SK-N-SH (cell line): ENCODE measurements around the gene ZNF185. TPM values are rescaled to one million over a fixed set of nuclear protein-coding genes. Genes with fewer than 3 reads are reported as not detected.

Experiments
- CTCF ChIA-PET: fragments of 300-600, 350-600 bp; formaldehyde crosslinking; extraction: SDS; loops from one replicate; lab custom pipeline; 2021; lab: Yijun Ruan, JAX
- POLR2A ChIA-PET: fragments of 350-600 bp; sonication (Branson Sonifier 250); formaldehyde crosslinking; extraction: SDS; loops from one replicate; lab custom pipeline; 2020; ENCODE audit warnings: antibody characterized with exemption, inconsistent platforms; lab: Yijun Ruan, JAX
- DNase-seq: peaks from one replicate; pipeline ENCODE4 v3.0.0; 2012
- H2AFZ ChIP-seq: fragments of 200-600 bp; sonication (generic); 2 replicates; pipeline ENCODE4 v1.8.1; 2016; ENCODE audit warnings: antibody characterized with exemption, mild to moderate bottlenecking, low read depth
- H3F3A ChIP-seq: fragments of 200-600 bp; sonication (generic); replicated peaks from 2 replicates; pipeline ENCODE3; 2016; ENCODE audit warnings: antibody characterized with exemption, mild to moderate bottlenecking; ENCODE audit not compliant: insufficient read depth
- H3K27ac ChIP-seq, 2 experiments: fragments of 200-500 bp in 1 of 2; fragments of 200-600 bp in 1 of 2; sonication (Bioruptor generic) in 1 of 2; sonication (generic), shearing (Covaris generic) in 1 of 2; 2 replicates each; pipeline versions ENCODE4 v1.5.1 to v1.6.1; 2014 to 2016; ENCODE audit warnings: low read depth in 2 of 2, inconsistent platforms in 1 of 2, low read length in 1 of 2, mild to moderate bottlenecking in 1 of 2, mixed read lengths in 1 of 2
- H3K27me3 ChIP-seq: fragments of 200-600 bp; sonication (generic), shearing (Covaris generic); 2 replicates; pipeline ENCODE4 v1.6.1; 2016; ENCODE audit warnings: mixed run types; ENCODE audit not compliant: insufficient read depth
- H3K36me3 ChIP-seq, 2 experiments: fragments of 200-500 bp in 1 of 2; fragments of 200-600 bp in 1 of 2; sonication (Bioruptor generic) in 1 of 2; sonication (generic) in 1 of 2; replicated peaks in 1 of 2; 2 replicates each; pipeline versions ENCODE3 to v1.5.1; 2014 to 2016; ENCODE audit warnings: low read length in 1 of 2, mild to moderate bottlenecking in 1 of 2; ENCODE audit not compliant: insufficient read depth in 2 of 2, control insufficient read depth in 1 of 2
- H3K4me1 ChIP-seq, 2 experiments: fragments of 200-500 bp in 1 of 2; fragments of 200-600 bp in 1 of 2; sonication (Bioruptor generic) in 1 of 2; sonication (generic), shearing (Covaris generic) in 1 of 2; 2 replicates each; pipeline versions ENCODE4 v1.5.1 to v1.6.1; 2014 to 2016; ENCODE audit warnings: low read depth in 1 of 2, low read length in 1 of 2, mixed run types in 1 of 2; ENCODE audit not compliant: insufficient read depth in 2 of 2, control insufficient read depth in 1 of 2
- H3K4me2 ChIP-seq: fragments of 200-600 bp; sonication (generic), shearing (Covaris generic); 2 replicates; pipeline ENCODE4 v1.6.1; 2017; ENCODE audit warnings: mixed run types
- H3K4me3 ChIP-seq, 2 experiments: fragments of 200-500 bp in 1 of 2; fragments of 200-600 bp in 1 of 2; sonication (Bioruptor generic) in 1 of 2; sonication (generic), shearing (Covaris generic) in 1 of 2; 2 replicates each; pipeline versions ENCODE4 v1.5.1 to v1.8.1; 2014 to 2016; ENCODE audit warnings: low read depth in 2 of 2, inconsistent platforms in 1 of 2, low read length in 1 of 2, mild to moderate bottlenecking in 1 of 2, mixed read lengths in 1 of 2, moderate library complexity in 1 of 2
- H3K79me2 ChIP-seq: fragments of 200-600 bp; sonication (generic); 2 replicates; pipeline ENCODE4 v1.8.1; 2017; ENCODE audit warnings: mild to moderate bottlenecking; ENCODE audit not compliant: insufficient read depth
- H3K9ac ChIP-seq: fragments of 200-600 bp; sonication (generic); 2 replicates; pipeline ENCODE4 v1.6.1; 2017; ENCODE audit warnings: mixed run types
- H3K9me2 ChIP-seq: fragments of 200-600 bp; sonication (generic); 2 replicates; pipeline ENCODE4 v1.6.1; 2017; ENCODE audit warnings: mixed run types
- H3K9me3 ChIP-seq: fragments of 200-600 bp; sonication (generic); 2 replicates; pipeline ENCODE4 v1.6.1; 2017; ENCODE audit warnings: mixed run types, mild to moderate bottlenecking, moderate library complexity
- H4K20me1 ChIP-seq: fragments of 200-600 bp; sonication (generic); 2 replicates; pipeline ENCODE4 v1.6.1; 2017; ENCODE audit warnings: mild to moderate bottlenecking, mixed run types; ENCODE audit not compliant: insufficient read depth
- ELF1 ChIP-seq: IDR thresholded peaks from 2 replicates; pipeline ENCODE4 v1.4.0; 2012
- EP300 ChIP-seq, 2 experiments: IDR thresholded peaks; 2 replicates each; pipeline versions ENCODE4 v1.4.0 to v1.6.1; 2012; ENCODE audit warnings: borderline replicate concordance in 1 of 2, low read depth in 1 of 2, low read length in 1 of 2
- EZH2phosphoT487 ChIP-seq: fragments of 200-600 bp; sonication (generic); IDR thresholded peaks from 2 replicates; pipeline ENCODE4 v1.6.1; 2017; ENCODE audit warnings: low read depth, mixed run types, mild to moderate bottlenecking, antibody characterized with exemption, moderate library complexity, borderline replicate concordance
- GATA2 ChIP-seq: sonication (generic); formaldehyde crosslinking; IDR thresholded peaks from 2 replicates; pipeline ENCODE4 v1.5.0; 2020; ENCODE audit warnings: mild to moderate bottlenecking, missing genetic modification reagents
- MEF2A ChIP-seq: IDR thresholded peaks from 2 replicates; pipeline ENCODE4 v1.4.0; 2012; ENCODE audit warnings: low read depth, borderline replicate concordance
- MXI1 ChIP-seq: IDR thresholded peaks from 2 replicates; pipeline ENCODE4 v1.6.1; 2012; ENCODE audit warnings: mild to moderate bottlenecking, low read depth, low read length, improper control_type of control experiment
- NFIC ChIP-seq: IDR thresholded peaks from 2 replicates; pipeline ENCODE4 v1.4.0; 2012; ENCODE audit warnings: borderline replicate concordance
- RFX5 ChIP-seq: IDR thresholded peaks from 2 replicates; pipeline ENCODE4 v1.6.1; 2012; ENCODE audit warnings: mild to moderate bottlenecking, improper control_type of control experiment, low read length
- SIN3A ChIP-seq: IDR thresholded peaks from 2 replicates; pipeline ENCODE4 v1.6.1; 2012; ENCODE audit warnings: low read depth, mild to moderate bottlenecking, low read length, moderate library complexity, borderline replicate concordance
- SMC3 ChIP-seq: IDR thresholded peaks from 2 replicates; pipeline ENCODE4 v1.6.1; 2012; ENCODE audit warnings: low read depth, low read length, improper control_type of control experiment
- TCF12 ChIP-seq: IDR thresholded peaks from 2 replicates; pipeline ENCODE4 v1.4.0; 2012
- YY1 ChIP-seq: IDR thresholded peaks from 2 replicates; pipeline ENCODE4 v1.4.0; 2012; ENCODE audit warnings: low read depth, mild to moderate bottlenecking
- WGBS: methylation state at CpG from one replicate; pipeline ENCODE4 v1.1.6; 2017; ENCODE audit warnings: low lambda C conversion rate; 5-methylcytosine and 5-hydroxymethylcytosine counted together
- polyA plus RNA-seq, 3 experiments: library from polyadenylated mRNA; depleted of rRNA; stranded (reverse); fragments of >200 nt; gene quantifications; 2 replicates each; pipeline ENCODE4 v1.2.3, GENCODE V29; 2012
- TF ChIP-seq, protein P1 (sequence below): IDR thresholded peaks from 2 replicates; pipeline ENCODE4 v1.4.0; 2012; ENCODE audit warnings: low read depth
- TF ChIP-seq, protein P2 (sequence below): IDR thresholded peaks from 2 replicates; pipeline ENCODE4 v1.6.1; 2012; ENCODE audit warnings: mild to moderate bottlenecking, low read depth, low read length, moderate library complexity
- TF ChIP-seq, protein P3 (sequence below): IDR thresholded peaks from 2 replicates; pipeline ENCODE4 v1.4.0; 2012; ENCODE audit warnings: low read depth, borderline replicate concordance
- TF ChIP-seq, protein P4 (sequence below): IDR thresholded peaks from 2 replicates; pipeline ENCODE4; 2012

The ZNF185 gene
- polyA plus RNA-seq, 1 of the 3 experiments (the other 2 are of a cell fraction): 10.3 TPM

DNA sequence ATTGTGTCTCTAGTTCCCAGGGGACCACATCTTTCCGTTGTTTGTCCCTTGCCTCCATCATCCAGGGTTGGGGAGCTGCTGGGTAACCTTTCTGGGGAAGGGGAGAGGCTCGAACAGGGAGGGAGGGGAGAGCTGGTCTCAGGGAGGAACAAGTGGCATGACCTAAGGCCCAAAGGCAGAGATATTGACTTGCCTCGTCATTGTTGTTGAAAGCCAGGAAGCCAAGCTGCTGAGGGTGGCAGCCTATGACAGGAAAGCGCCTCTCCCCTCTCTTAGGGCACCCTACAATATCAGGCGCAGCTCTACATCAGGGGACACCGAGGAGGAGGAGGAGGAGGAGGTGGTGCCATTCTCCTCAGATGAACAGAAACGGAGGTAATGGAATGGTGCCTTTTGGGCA, 20.8 kb downstream of the ZNF185 start:
- no peak overlapping the region for H2AFZ ChIP-seq
- peaks cover 0 to 8% of the 10 kb centered on the region in 2 experiments; a peak in 1 of 4 replicates for H3K4me1 ChIP-seq
- no peaks in the 10 kb centered on the region for H3K9me2 ChIP-seq
- peaks cover 8% of the 10 kb centered on the region; the same call in 1 of the 2 replicates for H3K27me3 ChIP-seq
- POLR2A ChIA-PET: no interaction called here
- no peak for DNase-seq
- no peak overlapping the region for H3K27ac ChIP-seq
- no peaks in the 10 kb centered on the region for H3F3A ChIP-seq
- no peaks in the 10 kb centered on the region for H3K36me3 ChIP-seq
- TF ChIP-seq RFX5 (no peak), SIN3A (no peak), YY1 (no peak), TCF12 (no peak), GATA2 (CRISPR knock-in tag) (no peak)
- TF ChIP-seq, protein P1, sequence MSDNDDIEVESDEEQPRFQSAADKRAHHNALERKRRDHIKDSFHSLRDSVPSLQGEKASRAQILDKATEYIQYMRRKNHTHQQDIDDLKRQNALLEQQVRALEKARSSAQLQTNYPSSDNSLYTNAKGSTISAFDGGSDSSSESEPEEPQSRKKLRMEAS: no peak
- TF ChIP-seq, protein P2, sequence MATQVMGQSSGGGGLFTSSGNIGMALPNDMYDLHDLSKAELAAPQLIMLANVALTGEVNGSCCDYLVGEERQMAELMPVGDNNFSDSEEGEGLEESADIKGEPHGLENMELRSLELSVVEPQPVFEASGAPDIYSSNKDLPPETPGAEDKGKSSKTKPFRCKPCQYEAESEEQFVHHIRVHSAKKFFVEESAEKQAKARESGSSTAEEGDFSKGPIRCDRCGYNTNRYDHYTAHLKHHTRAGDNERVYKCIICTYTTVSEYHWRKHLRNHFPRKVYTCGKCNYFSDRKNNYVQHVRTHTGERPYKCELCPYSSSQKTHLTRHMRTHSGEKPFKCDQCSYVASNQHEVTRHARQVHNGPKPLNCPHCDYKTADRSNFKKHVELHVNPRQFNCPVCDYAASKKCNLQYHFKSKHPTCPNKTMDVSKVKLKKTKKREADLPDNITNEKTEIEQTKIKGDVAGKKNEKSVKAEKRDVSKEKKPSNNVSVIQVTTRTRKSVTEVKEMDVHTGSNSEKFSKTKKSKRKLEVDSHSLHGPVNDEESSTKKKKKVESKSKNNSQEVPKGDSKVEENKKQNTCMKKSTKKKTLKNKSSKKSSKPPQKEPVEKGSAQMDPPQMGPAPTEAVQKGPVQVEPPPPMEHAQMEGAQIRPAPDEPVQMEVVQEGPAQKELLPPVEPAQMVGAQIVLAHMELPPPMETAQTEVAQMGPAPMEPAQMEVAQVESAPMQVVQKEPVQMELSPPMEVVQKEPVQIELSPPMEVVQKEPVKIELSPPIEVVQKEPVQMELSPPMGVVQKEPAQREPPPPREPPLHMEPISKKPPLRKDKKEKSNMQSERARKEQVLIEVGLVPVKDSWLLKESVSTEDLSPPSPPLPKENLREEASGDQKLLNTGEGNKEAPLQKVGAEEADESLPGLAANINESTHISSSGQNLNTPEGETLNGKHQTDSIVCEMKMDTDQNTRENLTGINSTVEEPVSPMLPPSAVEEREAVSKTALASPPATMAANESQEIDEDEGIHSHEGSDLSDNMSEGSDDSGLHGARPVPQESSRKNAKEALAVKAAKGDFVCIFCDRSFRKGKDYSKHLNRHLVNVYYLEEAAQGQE: no peak
- no peak overlapping the region for H3K4me2 ChIP-seq
- no peaks in the 10 kb centered on the region for H3K9me3 ChIP-seq
- H3K4me3 ChIP-seq: no peak overlapping the region
- no peaks in the 10 kb centered on the region for H3K79me2 ChIP-seq
- H3K9ac ChIP-seq: no peak overlapping the region
- no peaks in the 10 kb centered on the region for H4K20me1 ChIP-seq
- CTCF ChIA-PET: interaction anchor here (5.4 kb wide), 1 partner anchor 19 kb away, joined by 37 read pairs; the partner anchor contains the start of gene ZNF185
- 39% methylated on average over 5 of the region's 7 CpGs for WGBS

DNA sequence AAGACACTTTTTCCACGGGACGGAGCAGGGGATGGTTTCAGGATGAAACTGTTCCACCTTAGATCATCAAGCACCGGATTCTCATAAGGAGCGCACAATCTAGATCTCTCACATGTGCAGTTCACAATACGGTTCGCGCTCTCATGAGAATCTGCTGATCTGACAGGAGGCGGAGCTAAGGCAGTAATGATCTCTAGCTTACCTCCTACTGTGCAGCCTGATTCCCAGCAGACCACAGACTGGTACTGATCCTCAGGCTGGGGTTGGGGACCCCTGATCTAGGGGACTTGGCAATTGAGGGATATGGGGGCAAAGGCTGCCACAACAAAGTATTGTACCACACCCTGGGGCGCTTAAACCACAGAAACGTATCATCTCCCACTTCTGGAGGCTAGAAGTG, 25.7 kb downstream of the ZNF185 start:
- Histone ChIP-seq H3K79me2 (no peaks in the 10 kb centered on the region), H3K4me2 (no peak overlapping the region), H3K27ac (no peak overlapping the region), H2AFZ (no peak overlapping the region), H3K9ac (no peak overlapping the region), H3K4me1 (peaks cover 0 to 3% of the 10 kb centered on the region in 2 experiments; a peak in 1 of 4 replicates), H3K9me3 (no peaks in the 10 kb centered on the region), H3K27me3 (peaks cover 11% of the 10 kb centered on the region; the same call in 1 of the 2 replicates), H3K4me3 (no peak overlapping the region), H3K9me2 (no peaks in the 10 kb centered on the region), H3K36me3 (no peaks in the 10 kb centered on the region), H3F3A (no peaks in the 10 kb centered on the region), H4K20me1 (no peaks in the 10 kb centered on the region)
- ChIA-PET CTCF (interaction anchor here (1.0 to 4.8 kb wide), 4 partner anchors 10 to 26 kb away, joined by 3 to 40 read pairs (median 4); partner anchors contain the start of gene ZNF185), POLR2A (no interaction called here)
- no peak for DNase-seq
- WGBS: 35% methylated on average over 3 of the region's 10 CpGs
- TF ChIP-seq MXI1: no peak
- no peak for TF ChIP-seq RFX5
- TF ChIP-seq, protein P3, sequence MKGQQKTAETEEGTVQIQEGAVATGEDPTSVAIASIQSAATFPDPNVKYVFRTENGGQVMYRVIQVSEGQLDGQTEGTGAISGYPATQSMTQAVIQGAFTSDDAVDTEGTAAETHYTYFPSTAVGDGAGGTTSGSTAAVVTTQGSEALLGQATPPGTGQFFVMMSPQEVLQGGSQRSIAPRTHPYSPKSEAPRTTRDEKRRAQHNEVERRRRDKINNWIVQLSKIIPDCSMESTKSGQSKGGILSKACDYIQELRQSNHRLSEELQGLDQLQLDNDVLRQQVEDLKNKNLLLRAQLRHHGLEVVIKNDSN: no peak
- TF ChIP-seq TCF12: no peak
- TF ChIP-seq MEF2A: no peak
- no peak for TF ChIP-seq ELF1
- no peak for TF ChIP-seq NFIC
- TF ChIP-seq EZH2phosphoT487: no peak
- TF ChIP-seq YY1: no peak
- no peak for TF ChIP-seq GATA2 (CRISPR knock-in tag)
- TF ChIP-seq EP300 (IDR thresholded peaks at IDR 0.05; ENCODE audit: borderline replicate concordance in 1 of 2, low read depth in 1 of 2, low read length in 1 of 2): no peak
- TF ChIP-seq, protein P4, sequence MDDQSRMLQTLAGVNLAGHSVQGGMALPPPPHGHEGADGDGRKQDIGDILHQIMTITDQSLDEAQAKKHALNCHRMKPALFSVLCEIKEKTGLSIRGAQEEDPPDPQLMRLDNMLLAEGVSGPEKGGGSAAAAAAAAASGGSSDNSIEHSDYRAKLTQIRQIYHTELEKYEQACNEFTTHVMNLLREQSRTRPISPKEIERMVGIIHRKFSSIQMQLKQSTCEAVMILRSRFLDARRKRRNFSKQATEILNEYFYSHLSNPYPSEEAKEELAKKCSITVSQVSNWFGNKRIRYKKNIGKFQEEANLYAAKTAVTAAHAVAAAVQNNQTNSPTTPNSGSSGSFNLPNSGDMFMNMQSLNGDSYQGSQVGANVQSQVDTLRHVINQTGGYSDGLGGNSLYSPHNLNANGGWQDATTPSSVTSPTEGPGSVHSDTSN: no peak
- no peak for TF ChIP-seq SMC3
